Spleen (tissue), 13 donors: ENCODE data around the gene SDF2L1. TPM values are rescaled to one million over a fixed set of nuclear protein-coding genes. Genes with fewer than 3 reads are reported as not detected.

Experiments
- DNase-seq: peaks from one replicate; pipeline ENCODE4 v3.0.0-alpha.2; 2020
- H3K27ac ChIP-seq, 8 donors: fragments of 200-600 bp; sonication (generic) in 7 of 8; 1 replicate in 4 of 8; 2 replicates in 4 of 8; pipeline versions ENCODE4 v1.5.0 to v1.8.0; 2016 to 2021; ENCODE audit warnings: inconsistent platforms in 4 of 8, mild to moderate bottlenecking in 4 of 8, moderate library complexity in 1 of 8
- H3K27me3 ChIP-seq, 7 donors: fragments of 200-600 bp; sonication (generic) in 6 of 7; replicated peaks in 1 of 7; 1 replicate in 4 of 7; 2 replicates in 3 of 7; pipeline versions ENCODE4 v1.5.0 to v1.8.0; 2016 to 2021; ENCODE audit warnings: inconsistent platforms in 3 of 7, mild to moderate bottlenecking in 1 of 7
- H3K36me3 ChIP-seq, 6 donors: fragments of 200-600 bp; sonication (generic) in 5 of 6; 1 replicate in 4 of 6; 2 replicates in 2 of 6; pipeline versions ENCODE4 v1.5.0 to v1.8.0; 2016 to 2021; ENCODE audit warnings: inconsistent platforms in 2 of 6
- H3K4me1 ChIP-seq, 6 donors: fragments of 200-600 bp; sonication (generic) in 5 of 6; 1 replicate in 3 of 6; 2 replicates in 3 of 6; pipeline versions ENCODE4 v1.5.0 to v1.8.0; 2016 to 2021; ENCODE audit warnings: inconsistent platforms in 3 of 6
- H3K4me3 ChIP-seq, 8 donors: fragments of 200-600 bp; sonication (generic) in 7 of 8; 1 replicate in 4 of 8; 2 replicates in 4 of 8; pipeline versions ENCODE4 v1.5.0 to v1.8.0; 2016 to 2021; ENCODE audit warnings: inconsistent platforms in 4 of 8, mild to moderate bottlenecking in 4 of 8, moderate library complexity in 2 of 8
- H3K9me3 ChIP-seq, 8 donors: fragments of 200-600 bp; sonication (generic) in 7 of 8; 1 replicate in 4 of 8; 2 replicates in 4 of 8; pipeline versions ENCODE4 v1.5.0 to v1.8.0; 2016 to 2021; ENCODE audit warnings: inconsistent platforms in 4 of 8
- POLR2A ChIP-seq, 3 donors: fragments of 450-650 bp; IDR thresholded peaks; one replicate each; pipeline ENCODE4 v1.5.1; 2017; ENCODE audit warnings: antibody characterized with exemption in 3 of 3, mild to moderate bottlenecking in 1 of 3
- POLR2AphosphoS5 ChIP-seq, 3 donors: sonication (generic); formaldehyde crosslinking; IDR thresholded peaks; one replicate each; pipeline ENCODE4 v1.5.1; 2017; ENCODE audit warnings: antibody characterized with exemption in 3 of 3
- WGBS, 5 donors: extraction: QIAGEN DNeasy Blood & Tissue Kit in 3 of 5; methylation state at CpG; one replicate each; pipeline versions ENCODE4 v1.1.5 to v1.1.7; 2013 to 2018; 5-methylcytosine and 5-hydroxymethylcytosine counted together
- intact Hi-C: fragments of 100-400 bp; cut with DNase I; formaldehyde crosslinking; loops from one replicate; pipeline ENCODE4 v1.15.0; 2023; ENCODE audit warnings: low total_unique reads
- long read RNA-seq, 2 donors: transcript quantifications; one replicate each; lab custom pipeline, GENCODE V29; 2026
- polyA plus RNA-seq, 3 donors: library from polyadenylated mRNA; stranded (reverse); fragments of 200-250 nt; gene quantifications; one replicate each; pipeline ENCODE4 v1.2.1, GENCODE V29; 2013
- total RNA-seq, 7 donors: library from RNA; depleted of rRNA in 3 of 7; stranded (reverse); fragments of >200 nt in 3 of 7; fragmentation: NEBNext Ultra II Directional in 4 of 7; extraction: Animal tissue kit (Norgen Biotek cat#: 25700) in 4 of 7; gene quantifications; one replicate each; pipeline versions ENCODE4 v1.1.0 to v1.2.1, GENCODE V29; 2016 to 2021
- TF ChIP-seq, protein P1 (sequence below), 11 experiments: fragments of 200-600 bp in 7 of 11; fragments of 450-650 bp in 4 of 11; sonication (generic) in 4 of 11; IDR thresholded peaks in 8 of 11; conservative IDR thresholded peaks in 3 of 11; 1 replicate in 7 of 11; 2 replicates in 4 of 11; pipeline versions ENCODE4 v1.4.0 to v1.8.0; 2016 to 2021; ENCODE audit warnings: antibody characterized with exemption in 11 of 11, inconsistent platforms in 4 of 11, mild to moderate bottlenecking in 1 of 11
- donor health status: healthy with polysubstance abuse.
- donor health status: DM: no; HTN: no; CAD: no; lungs with moderate emphysema.
- donor health status: DM: no; HTN: no; CAD: no.
- donor health status: Bipolar disorder and iron deficiency.
- donor health status: healthy.
- donor health status: DM: no; HTN: no; CAD: no.
- donor health status: DM: yes; HTN: yes; CAD: no.

Gene SDF2L1, protein sequence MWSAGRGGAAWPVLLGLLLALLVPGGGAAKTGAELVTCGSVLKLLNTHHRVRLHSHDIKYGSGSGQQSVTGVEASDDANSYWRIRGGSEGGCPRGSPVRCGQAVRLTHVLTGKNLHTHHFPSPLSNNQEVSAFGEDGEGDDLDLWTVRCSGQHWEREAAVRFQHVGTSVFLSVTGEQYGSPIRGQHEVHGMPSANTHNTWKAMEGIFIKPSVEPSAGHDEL
- 10 to 100 TPM; 27.9 to 51.9 (median 36.0) TPM for total RNA-seq
- polyA plus RNA-seq = 10 to 100 TPM; 16.6 to 43.9 (median 32.9) TPM
- long read RNA-seq, donor 1, transcript SDF2L1-201 (3 exons, 865 nt) = major isoform, 45 of 46 reads
- long read RNA-seq, donor 1, partial matches to known transcripts = 0 of 46 reads
- long read RNA-seq, donor 1, other reads (novel, unspliced or antisense) = 0 of 46 reads
- long read RNA-seq, donor 2, transcript SDF2L1-201 (3 exons, 865 nt) = major isoform, 32 of 32 reads
- long read RNA-seq, donor 2, partial matches to known transcripts = 0 of 32 reads
- long read RNA-seq, donor 2, other reads (novel, unspliced or antisense) = 0 of 32 reads

DNA sequence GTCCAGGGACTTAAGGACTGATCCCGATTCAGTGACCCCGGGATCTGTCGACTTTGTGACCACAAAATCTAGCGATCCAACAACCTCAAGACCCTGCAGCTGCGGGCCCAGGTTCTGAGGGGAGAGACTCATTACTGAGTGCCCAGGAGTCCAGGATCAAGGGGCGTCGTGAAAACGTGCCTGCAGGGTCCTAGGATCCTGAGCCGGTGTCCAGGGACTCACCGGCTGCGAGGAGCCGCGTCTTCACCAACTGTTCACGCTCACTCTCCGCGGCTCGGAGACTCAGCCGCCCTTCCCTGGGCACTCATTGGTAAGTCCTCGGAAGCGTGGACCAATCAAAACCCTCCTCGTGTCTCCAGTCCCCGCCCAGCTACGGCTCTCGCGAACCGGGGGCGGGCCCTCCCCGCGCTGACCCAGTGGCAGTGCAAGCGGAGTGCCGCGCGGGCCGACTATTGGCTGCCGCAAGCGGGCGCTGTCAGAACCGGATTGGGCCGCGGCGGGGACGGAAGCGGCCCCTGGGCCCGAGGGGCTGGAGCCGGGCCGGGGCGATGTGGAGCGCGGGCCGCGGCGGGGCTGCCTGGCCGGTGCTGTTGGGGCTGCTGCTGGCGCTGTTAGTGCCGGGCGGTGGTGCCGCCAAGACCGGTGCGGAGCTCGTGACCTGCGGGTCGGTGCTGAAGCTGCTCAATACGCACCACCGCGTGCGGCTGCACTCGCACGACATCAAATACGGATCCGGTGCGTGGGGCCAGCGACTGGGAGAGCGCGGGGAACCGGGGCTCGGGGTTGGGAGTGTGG is at the start of gene SDF2L1:
Gene SDF2L1 (plus strand): TSS at position 514 of the 795 bp plus-strand sequence. CDS start 35 bp downstream, at position 549.
- peak within 1 kb of the TSS; percentile 73 to 91 (median 78) for H3K4me3 ChIP-seq
- peak within 1 kb of the TSS; percentile 24 to 88 (median 80) for H3K27ac ChIP-seq
- TF ChIP-seq POLR2A (IDR thresholded peaks at IDR 0.05) = peak in 1 of 3 donors; percentile 30
- TF ChIP-seq, protein P1, sequence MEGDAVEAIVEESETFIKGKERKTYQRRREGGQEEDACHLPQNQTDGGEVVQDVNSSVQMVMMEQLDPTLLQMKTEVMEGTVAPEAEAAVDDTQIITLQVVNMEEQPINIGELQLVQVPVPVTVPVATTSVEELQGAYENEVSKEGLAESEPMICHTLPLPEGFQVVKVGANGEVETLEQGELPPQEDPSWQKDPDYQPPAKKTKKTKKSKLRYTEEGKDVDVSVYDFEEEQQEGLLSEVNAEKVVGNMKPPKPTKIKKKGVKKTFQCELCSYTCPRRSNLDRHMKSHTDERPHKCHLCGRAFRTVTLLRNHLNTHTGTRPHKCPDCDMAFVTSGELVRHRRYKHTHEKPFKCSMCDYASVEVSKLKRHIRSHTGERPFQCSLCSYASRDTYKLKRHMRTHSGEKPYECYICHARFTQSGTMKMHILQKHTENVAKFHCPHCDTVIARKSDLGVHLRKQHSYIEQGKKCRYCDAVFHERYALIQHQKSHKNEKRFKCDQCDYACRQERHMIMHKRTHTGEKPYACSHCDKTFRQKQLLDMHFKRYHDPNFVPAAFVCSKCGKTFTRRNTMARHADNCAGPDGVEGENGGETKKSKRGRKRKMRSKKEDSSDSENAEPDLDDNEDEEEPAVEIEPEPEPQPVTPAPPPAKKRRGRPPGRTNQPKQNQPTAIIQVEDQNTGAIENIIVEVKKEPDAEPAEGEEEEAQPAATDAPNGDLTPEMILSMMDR (IDR thresholded peaks at IDR 0.05 in 8 of 11, conservative IDR thresholded peaks at IDR 0.05 in 3 of 11) = peak in 9 of 11 experiments; percentile 6 to 62 (median 39)
- TF ChIP-seq POLR2AphosphoS5 (IDR thresholded peaks at IDR 0.05) = peak; percentile 80 to 90 (median 86)
- intact Hi-C loops = no loop called here
- H3K36me3 ChIP-seq = peaks cover 0 to 31% (median 13%) of the 10 kb centered on the region in 6 donors
- 0 to 1% (median 0%) methylated on average over 36 to 76 of the region's 76 CpGs for WGBS, 5 donors
- H3K9me3 ChIP-seq = no peaks in the 10 kb centered on the region
- no peaks in the 10 kb centered on the region for H3K27me3 ChIP-seq
- peak; percentile 99 for DNase-seq
- H3K4me1 ChIP-seq = peaks cover 10 to 42% (median 31%) of the 10 kb centered on the region in 6 donors

DNA sequence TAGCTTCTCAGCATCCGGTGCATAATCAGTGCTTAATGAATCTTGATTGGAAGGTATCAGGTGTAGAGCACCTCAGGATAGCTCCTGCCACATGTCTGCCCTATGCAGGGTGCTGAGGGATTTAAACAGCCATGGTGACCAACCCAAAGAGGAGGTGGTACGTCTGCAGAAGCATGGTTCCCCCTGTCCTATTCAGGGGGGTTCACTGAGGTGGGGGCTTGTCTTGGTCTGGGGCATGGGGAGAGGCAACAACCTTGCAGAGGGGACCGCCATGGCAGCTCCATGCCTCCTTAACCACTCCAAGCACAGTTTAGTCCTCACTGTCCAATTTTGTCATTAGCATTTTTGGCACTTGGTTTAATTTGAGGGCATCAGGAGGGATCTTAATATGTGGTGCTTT is 49.7 kb upstream of the SDF2L1 start:
- peaks cover 0 to 70% (median 39%) of the 10 kb centered on the region in 6 donors for H3K36me3 ChIP-seq
- H3K4me1 ChIP-seq = peaks cover 23 to 93% (median 61%) of the 10 kb centered on the region in 6 donors
- TF ChIP-seq, protein P1 (IDR thresholded peaks at IDR 0.05 in 8 of 11, conservative IDR thresholded peaks at IDR 0.05 in 3 of 11) = no peak
- TF ChIP-seq POLR2AphosphoS5 (IDR thresholded peaks at IDR 0.05) (no peak), POLR2A (IDR thresholded peaks at IDR 0.05) (no peak)
- H3K9me3 ChIP-seq = no peaks in the 10 kb centered on the region
- 86 to 100% (median 91%) methylated on average over 2 to 3 of the region's 3 CpGs for WGBS, 5 donors
- DNase-seq = no peak
- no peaks in the 10 kb centered on the region for H3K27me3 ChIP-seq
- H3K27ac ChIP-seq = peak overlapping the region in 1 of 8 donors; percentile 1
- intact Hi-C loops = no loop called here
- no peak overlapping the region for H3K4me3 ChIP-seq

DNA sequence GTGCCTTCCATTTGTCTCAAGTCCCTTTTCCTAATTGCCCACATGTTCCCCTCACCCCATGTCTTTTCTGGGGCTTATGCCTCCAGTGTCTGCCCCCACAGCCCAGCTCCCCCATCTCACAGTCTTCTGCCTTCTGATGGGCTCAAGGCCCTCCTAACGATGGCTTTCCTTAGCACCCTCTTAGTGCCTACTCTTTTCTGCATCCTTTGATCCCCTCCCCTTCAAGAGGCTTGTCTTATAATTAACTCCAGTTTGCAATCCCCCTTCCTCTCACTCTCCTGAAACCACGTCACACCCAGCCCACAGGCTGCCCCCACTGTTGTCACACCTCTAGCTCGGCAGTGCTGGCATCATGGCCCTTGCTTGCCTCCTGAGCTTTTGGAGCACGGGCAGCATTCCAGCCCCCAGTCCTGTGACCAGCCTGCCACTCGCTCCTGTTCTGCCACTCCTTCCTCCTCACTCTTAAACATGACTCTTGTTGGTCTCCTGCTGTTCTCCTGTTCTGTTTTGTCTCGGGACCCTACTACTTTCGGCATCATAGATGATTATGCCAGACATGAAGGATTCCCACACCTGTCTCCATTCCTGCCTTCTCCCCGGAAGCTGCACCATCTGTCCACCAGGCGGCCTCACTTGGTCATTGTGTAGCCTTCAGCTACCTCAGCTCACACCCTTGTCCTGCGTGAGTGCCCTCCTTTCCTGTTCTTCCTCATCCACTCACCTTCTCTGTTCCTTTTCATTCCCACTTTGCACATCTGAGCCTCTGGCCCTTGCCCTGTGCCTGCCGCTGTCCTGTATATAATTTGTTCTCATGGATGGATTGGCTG is 48.5 kb upstream of the SDF2L1 start:
- Histone ChIP-seq H3K4me3 (no peak overlapping the region), H3K4me1 (peaks cover 12 to 93% (median 54%) of the 10 kb centered on the region in 6 donors), H3K27ac (no peak overlapping the region), H3K36me3 (peaks cover 0 to 71% (median 39%) of the 10 kb centered on the region in 6 donors), H3K27me3 (no peaks in the 10 kb centered on the region), H3K9me3 (no peaks in the 10 kb centered on the region)
- peak in 1 of 3 donors; percentile 26 for TF ChIP-seq POLR2AphosphoS5 (IDR thresholded peaks at IDR 0.05)
- TF ChIP-seq POLR2A (IDR thresholded peaks at IDR 0.05) = no peak
- no peak for DNase-seq
- intact Hi-C loops = no loop called here
- WGBS, 5 donors = 82 to 90% (median 83%) methylated on average over 11 of the region's 11 CpGs
